Stimulated activated CD4-positive, alpha-beta T cell treated with anti-CD3 and anti-CD28 coated beads, Interleukin-4, amount 100 ng/mL, for 1 hour (primary cell): ENCODE data around the gene THBS3.
A peak's percentile ranks its signal among the peaks of the same experiment; 100 is the strongest.
"Not testable (repeated sequence)": the region's sequence is repeated elsewhere in the genome, so short reads cannot be mapped to it uniquely, and the experiment has no call there.

ENCODE experiments used
- DNase-seq: peaks from one replicate; pipeline ENCODE4 v3.0.0-alpha.2; 2020

The THBS3 gene

GRCh38 chr1:155233502-155233901 lies 25.8 kb upstream of the THBS3 start:
- not testable (repeated sequence) for DNase-seq

GRCh38 chr1:155232001-155232978 lies 24.6 kb upstream of the THBS3 start:
- not testable (repeated sequence) for DNase-seq

- not testable (repeated sequence) for DNase-seq
Measured at GRCh38 chr1:155231302-155231701, 23.6 kb upstream of the THBS3 start.

- DNase-seq = no peak
Measured at GRCh38 chr1:155228096-155228427, 20.4 kb upstream of the THBS3 start.

- DNase-seq = peak; percentile 98
Measured at GRCh38 chr1:155227261-155228095, 19.8 kb upstream of the THBS3 start.

- peak; percentile 42 for DNase-seq
Measured at GRCh38 chr1:155226910-155227260, 19.2 kb upstream of the THBS3 start.

- peak; percentile 83 for DNase-seq
Measured at GRCh38 chr1:155226188-155226909, 18.7 kb upstream of the THBS3 start.

- DNase-seq = not testable (repeated sequence)
Measured at GRCh38 chr1:155225404-155225759, 17.7 kb upstream of the THBS3 start.

GRCh38 chr1:155223047-155223446 lies 15.3 kb upstream of the THBS3 start:
- no peak for DNase-seq

GRCh38 chr1:155220211-155220965 lies 12.7 kb upstream of the THBS3 start:
- DNase-seq = not testable (repeated sequence)

- no peak for DNase-seq
Measured at GRCh38 chr1:155219592-155220031, 11.9 kb upstream of the THBS3 start.

- no peak for DNase-seq
Measured at GRCh38 chr1:155218854-155219591, 11.3 kb upstream of the THBS3 start.

- not testable (repeated sequence) for DNase-seq
Measured at GRCh38 chr1:155214702-155215101, 7.0 kb upstream of the THBS3 start.

GRCh38 chr1:155212051-155212440 lies 4.3 kb upstream of the THBS3 start:
- DNase-seq = not testable (repeated sequence)

GRCh38 chr1:155211381-155212050 lies 3.8 kb upstream of the THBS3 start:
- not testable (repeated sequence) for DNase-seq

GRCh38 chr1:155210314-155211104 lies 2.8 kb upstream of the THBS3 start:
- no peak for DNase-seq

- DNase-seq = no peak
Measured at GRCh38 chr1:155209312-155209721, 1.6 kb upstream of the THBS3 start.

- peak; percentile 89 for DNase-seq
Measured at GRCh38 chr1:155208541-155209311, 1.0 kb upstream of the THBS3 start, which contains the start of gene MTX1. TSS of gene MTX1 (plus strand) at chr1:155208695. CDS start at chr1:155208805, 110 bp downstream.
